Fibroblast of skin of back (primary cell): Measurements from ENCODE around the gene MAN2A1. TPM values are rescaled to one million over a fixed set of nuclear protein-coding genes. Genes with fewer than 3 reads are reported as not detected.

Experiments used
- DNase-seq: peaks from one replicate; pipeline ENCODE4 v3.0.0-alpha.2; 2013
- polyA plus RNA-seq, 2 experiments: library from polyadenylated mRNA; unstranded; fragments of 120-200 nt; gene quantifications; one replicate each; pipeline ENCODE4 v1.2.1, GENCODE V29; 2013; ENCODE audit not compliant: insufficient read length in 2 of 2

MAN2A1 gene
- polyA plus RNA-seq (2013, experiment 1 of 2; ENCODE audit: insufficient read length), result 65.4 TPM
- 59.8 TPM for polyA plus RNA-seq (2013, experiment 2 of 2; ENCODE audit: insufficient read length)

DNA sequence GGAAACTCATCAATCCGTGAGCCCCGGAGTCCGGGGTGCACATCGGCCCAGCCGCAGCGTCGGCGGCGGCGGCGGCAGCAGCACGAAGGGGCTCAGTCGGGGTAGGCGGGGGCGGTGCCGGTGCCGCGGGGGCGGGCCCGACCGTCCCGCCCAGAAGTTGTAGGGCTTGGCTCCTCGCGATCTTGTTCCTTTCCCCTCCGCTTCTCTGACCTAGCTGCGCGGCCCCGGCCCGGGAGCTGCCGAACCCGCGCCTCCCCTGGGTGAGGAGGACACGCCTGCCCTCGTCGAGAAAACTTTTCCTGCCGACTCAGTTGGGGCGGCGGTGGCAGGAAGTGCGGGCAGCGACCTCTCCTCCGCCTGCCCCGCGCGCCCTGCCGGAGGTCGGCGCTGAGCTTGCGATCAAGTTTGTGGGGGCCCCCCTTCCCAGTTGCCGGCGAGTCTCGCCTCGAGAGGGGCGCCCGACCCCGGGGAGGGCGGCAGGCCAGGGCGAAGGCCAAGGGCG lies at the start of gene MAN2A1:
TSS of gene MAN2A1 (plus strand) at position 188 of the 502 bp plus-strand sequence. CDS start 491 bp downstream, outside the sequence.
- DNase-seq, result peak; percentile 83

DNA sequence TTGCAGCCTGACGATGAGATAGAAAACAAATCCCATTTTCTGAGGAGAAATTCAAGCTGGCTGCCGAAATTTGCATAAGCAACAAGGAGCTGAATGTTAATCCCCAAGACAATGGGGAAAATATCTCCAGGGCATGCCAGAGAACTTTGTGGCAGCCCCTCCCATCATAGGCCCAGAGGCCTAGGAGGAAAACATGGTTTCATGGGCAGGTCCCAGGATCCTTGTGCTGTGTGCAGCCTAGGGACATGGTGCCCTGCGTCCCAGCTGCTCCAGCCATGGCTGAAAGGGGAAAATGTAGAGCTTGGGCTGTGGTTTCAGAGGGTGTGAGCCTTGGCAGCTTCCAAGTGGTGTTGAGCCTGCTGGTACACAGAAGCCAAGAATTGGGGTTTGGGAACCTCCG lies 48.8 kb upstream of the MAN2A1 start:
- no peak for DNase-seq

DNA sequence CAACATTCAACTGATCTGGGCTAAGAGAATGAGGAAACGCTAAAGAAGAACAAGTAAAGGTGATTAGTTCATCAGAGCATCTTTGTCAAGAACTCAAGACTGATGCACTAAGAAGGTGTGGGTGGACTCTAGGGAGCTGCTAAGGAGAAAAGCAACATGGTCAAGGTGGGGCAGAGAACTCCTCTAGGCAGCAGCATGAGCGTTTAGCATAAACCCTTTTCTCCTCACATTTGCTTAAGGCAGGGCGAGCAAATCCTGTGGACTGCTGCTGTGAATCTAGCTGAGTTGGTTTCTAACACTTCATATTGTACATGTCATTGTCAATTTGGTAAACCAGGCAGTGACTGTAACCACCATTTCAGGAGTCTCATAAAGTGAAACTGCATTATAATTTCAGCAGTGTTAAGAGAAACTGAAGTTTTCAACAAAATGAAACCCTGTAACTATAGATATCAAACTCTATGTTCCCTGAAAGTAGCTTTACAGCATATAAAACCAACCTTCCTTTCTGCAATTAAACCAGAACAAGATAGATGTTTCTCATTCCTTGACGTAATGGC lies 45.9 kb upstream of the MAN2A1 start:
- no peak for DNase-seq

DNA sequence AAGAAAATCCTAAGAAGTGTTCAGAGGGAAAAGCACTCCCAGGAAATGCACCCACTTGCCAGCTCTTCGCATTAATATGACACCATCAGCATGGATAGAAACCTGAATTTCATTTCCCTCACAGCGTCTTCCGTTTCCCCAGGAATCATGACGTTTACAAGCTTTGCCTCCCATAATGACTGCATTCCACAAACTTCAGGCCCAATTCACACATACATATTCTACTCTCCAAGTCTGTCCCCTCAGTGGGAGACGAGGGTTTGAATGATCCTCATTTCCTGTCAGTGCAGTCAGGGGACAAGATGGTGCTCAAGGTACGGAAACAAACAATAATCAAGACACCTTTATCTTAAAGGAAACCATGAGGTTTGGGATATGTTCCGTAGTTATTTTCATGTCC lies 44.9 kb upstream of the MAN2A1 start:
- no peak for DNase-seq

DNA sequence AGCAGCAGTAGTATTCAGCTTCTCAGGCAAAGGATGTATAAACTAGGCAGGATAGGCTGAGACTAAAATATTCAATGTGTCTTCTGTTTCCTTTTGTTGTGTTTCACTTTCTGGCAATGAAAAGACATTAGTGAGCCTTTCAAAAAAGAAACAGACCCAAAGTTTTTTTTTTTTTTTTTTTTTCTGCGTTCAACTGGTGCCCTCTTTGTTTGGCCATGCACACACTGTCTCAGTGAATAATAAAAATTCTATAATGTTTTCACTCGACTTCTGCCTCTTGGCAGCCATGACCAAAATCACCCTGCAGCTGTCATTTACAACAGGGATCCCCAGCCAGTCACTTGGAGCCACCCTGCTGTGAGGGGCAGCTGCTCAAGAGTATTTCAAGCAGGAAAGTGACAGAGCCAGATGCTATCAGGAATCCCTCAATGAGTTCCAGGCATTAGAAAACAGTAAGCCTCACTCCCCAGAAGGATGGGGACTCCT lies 44.0 kb upstream of the MAN2A1 start:
- no peak for DNase-seq

DNA sequence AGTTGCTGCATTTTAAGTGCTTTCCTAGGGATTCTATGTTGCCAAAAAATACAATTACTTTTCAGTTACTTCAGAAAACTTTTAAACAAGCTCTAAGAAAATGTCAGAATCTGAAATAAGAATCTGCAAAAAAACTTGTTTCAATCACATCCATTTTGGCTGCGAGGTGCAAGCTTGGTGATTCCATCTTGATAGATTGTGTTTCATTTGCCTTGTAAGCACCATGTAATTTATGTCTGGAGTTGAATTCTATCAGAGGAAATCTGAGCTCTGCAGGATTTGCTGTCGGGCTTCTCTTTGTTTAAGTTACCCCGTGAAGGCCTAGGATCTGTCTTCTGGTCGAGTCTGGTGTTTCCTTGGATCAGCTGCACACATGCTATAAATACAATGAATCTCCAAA lies 40.4 kb upstream of the MAN2A1 start:
- no peak for DNase-seq

DNA sequence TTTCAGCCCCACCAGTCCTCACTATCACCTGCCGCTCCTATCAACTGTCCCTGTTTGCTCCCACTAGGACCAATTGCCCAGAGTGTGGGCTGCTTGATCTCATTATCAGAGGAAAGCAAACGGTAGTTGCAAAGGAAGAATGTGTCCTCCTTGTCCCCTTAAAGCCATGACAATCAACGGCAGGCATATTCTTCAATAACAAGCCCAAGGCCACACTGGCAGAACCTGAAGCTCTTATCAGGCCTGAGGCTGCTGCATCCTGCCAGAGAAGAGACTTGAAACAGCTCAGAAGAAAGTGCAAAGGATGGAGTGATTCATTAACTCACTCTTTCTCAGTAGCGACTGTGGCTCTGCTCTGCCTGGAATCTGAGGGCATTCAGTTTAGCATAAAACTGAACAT lies 39.2 kb upstream of the MAN2A1 start:
- DNase-seq, result no peak

DNA sequence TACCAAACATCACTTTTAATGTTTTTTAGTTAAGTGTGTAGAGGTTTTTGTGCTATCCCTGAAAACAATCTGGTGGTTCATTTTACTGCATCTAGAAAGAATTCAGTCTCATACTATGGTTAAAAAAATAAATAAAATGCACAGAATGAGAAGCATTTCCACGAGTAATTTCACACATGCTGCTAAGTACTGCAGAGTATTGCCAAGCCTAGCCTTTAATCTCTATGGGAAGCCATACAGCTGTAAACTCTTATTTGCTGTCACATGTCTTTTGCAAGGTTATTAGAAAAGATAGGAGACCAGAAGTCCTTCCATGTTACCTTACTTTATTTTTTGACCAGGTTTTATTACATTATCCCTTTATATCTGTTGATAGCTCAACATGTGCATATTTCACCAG lies 37.6 kb upstream of the MAN2A1 start:
- DNase-seq, result peak; percentile 57

DNA sequence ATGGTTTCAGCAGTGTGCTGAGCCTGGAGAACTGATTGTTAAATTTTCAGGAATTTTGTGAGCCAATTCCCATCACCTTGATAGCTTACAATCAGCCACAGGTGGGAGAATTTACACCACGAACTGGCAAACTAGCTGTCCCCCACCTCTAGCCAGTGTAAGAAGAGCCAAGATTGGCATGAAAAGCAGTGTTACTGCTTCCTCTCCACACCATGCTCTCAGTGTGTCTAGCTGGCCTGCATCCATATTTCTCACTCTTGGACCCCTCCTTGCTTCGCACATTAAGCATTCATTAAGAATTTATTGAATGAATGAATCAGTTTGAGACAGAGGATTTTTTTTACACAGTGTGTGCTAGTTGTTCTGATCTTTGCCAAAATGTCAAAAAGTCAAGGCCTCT lies 36.7 kb upstream of the MAN2A1 start:
- no peak for DNase-seq

DNA sequence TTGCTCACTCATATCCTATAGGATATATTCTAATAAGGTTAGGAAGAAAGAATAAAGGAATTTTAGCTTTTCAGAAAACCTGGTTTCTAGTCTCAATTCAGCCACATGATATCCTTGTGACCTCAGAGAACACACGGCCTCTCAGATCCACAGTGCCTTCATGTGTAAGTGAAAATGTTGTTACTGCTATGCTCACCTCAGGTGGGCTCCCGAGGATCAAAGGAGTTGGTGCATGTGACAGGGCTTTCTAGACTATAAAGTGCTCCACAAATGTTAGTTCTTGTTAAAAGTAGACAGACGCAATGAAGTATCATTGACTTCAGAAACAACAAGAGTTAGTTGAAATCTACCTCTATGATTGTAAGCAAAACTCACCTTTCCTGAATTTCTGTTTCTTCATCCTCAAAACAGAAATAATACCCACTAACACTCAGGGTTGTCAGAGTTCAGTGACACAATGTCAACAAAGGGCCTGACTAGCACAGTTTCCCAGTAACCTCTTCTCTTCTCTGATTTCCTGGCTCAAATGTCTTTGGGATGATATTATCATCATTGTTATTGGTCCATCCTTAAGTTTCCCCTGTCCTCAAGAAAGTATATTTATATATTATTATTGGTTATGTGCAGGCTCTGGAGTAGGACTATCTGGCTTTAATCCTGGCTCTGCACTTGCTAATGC lies 36.0 kb upstream of the MAN2A1 start:
- no peak for DNase-seq

DNA sequence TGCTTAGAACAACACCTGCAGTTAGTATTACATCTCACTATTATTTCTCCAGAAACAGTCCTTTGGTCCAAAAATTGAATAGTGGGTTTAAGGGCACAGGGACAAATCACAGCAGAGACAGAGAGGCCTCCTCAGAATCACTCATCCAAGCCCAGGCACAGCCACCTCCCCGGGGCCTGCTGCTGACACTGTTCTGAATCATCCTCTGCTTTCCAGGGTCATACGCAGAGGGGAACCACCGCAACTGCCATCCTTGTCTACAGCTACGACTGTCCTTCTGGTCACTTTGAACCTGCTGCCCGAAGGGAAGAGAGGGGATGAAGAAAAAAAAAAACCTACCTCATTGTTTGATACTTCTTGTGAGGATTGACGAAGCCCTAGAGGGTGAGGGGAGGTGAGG lies 35.3 kb upstream of the MAN2A1 start:
- peak; percentile 63 for DNase-seq

DNA sequence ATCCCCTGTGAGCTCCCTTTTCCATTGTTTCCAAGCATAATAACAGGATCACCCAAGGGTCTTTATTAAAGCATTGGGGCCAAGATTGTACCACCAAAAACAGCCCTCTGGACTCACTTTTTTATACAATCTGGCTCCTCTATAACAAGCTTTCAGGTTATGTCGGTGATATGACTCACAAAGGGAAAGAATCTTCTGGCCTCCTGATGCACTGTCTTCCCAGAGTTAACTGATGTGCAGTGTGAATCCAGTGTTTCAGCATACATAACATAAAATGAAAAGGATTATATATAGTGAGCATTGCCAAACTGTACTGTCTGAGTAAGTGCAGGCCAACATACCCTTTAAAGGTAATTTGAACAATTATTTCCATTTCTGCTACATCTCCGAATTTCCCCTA lies 33.9 kb upstream of the MAN2A1 start:
- DNase-seq, result peak; percentile 16

DNA sequence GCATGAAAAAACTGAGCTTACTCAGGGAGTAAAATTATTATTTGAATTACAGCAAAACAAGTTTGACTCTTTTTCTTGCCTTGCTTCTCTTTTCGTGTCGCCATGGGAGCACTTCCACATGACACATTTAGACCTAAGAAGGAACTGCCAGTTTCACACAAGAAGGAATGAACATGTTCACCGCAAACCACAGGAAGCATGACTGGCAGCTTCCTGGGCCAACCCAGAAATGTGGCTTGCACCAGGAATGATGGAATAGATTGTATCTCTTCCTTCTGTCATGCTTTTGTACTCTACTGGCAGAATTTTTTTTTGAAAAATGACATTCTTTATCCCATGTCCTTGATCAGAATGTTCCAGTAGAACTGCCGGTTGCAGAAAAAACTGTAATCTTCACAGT lies 32.9 kb upstream of the MAN2A1 start:
- peak; percentile 98 for DNase-seq

DNA sequence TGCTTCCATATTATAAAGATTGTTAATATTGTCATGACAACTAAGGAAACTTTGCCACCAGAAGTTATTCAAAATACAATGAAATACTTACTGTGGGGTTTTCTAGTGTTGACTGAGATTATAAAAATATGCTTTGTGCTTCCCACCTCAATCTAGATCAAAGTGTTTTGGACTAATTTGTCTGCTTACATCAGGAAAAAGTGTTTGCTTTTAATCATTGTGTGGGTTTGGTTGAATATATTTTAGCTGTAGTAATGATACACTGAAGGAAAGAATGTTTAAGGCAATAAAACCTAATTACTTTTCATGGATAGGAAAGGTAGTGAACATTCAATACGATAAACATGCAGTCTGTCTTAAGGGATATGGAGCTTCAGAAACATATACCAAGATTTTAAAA lies 29.8 kb upstream of the MAN2A1 start:
- no peak for DNase-seq

DNA sequence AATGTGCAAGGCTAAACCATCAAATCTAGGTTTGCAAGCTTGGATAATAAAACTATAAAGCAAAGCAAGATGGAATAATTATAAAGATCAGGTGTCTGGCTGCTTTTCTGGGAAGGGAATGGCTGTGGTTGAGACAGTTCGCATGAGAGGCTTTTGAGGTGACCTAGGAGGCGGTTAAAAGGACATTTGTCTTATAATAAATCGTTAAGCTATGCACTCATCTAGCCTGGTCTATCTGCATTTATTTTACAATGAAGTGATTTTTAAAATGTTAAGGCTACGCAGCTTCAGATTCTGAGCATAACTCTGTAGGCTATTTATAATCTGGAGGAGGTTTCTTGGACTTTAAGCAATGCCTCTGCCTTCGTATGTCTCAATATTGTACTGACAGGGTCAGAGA lies 29.4 kb upstream of the MAN2A1 start:
- DNase-seq, result no peak

DNA sequence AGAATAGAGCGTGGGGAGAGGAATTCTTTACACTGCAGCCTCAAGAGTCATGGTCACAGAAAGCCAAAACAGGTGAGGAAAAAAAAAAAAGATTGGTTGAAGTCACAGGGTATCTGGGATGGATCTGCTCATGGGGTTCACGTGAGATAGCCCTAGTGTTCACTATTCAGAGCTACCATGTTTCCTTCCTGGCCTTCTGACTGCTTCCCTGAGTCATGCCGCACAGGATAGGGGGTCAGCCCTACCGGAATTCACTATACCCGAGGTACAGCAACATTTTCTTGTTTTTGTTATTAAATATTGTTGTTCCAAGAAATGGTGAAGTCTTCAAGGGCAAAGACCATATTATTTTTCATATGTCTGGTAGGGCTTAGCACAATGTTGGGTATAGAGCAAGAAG lies 21.5 kb upstream of the MAN2A1 start:
- DNase-seq, result no peak

DNA sequence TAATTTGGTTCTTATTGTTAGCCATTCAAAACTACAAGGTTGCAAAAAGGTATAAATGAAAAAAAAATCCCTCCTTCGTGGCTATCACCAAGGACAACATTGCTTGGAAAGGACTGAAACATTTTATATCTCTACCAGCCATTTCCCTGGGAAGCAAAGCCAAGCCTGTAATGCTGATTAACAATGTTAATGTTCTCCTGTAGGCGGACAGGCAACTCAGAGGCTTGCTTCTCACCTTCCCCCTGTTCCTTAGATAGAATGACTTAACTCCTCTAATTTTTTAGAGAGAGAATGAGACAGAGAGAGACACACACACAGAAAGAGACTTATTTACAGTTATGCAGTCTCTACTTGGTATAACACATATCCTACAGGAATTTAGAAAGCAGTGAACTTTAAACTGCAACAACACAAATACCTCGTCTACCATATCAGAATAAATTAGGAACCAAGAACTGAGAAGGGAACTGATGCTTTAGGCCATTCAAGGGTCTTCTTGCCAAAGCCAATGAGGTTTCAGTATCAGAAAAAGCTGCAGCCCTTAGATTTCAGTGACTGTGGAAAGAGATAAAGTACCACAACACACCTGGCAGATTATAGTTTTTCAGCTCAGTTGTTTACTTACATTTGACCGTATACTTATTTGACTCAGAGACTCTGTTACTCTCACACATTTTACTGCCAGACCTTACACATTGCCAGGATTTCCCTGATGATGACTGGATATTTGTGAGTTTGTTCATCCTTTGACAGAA lies 20.9 kb upstream of the MAN2A1 start:
- DNase-seq, result no peak

DNA sequence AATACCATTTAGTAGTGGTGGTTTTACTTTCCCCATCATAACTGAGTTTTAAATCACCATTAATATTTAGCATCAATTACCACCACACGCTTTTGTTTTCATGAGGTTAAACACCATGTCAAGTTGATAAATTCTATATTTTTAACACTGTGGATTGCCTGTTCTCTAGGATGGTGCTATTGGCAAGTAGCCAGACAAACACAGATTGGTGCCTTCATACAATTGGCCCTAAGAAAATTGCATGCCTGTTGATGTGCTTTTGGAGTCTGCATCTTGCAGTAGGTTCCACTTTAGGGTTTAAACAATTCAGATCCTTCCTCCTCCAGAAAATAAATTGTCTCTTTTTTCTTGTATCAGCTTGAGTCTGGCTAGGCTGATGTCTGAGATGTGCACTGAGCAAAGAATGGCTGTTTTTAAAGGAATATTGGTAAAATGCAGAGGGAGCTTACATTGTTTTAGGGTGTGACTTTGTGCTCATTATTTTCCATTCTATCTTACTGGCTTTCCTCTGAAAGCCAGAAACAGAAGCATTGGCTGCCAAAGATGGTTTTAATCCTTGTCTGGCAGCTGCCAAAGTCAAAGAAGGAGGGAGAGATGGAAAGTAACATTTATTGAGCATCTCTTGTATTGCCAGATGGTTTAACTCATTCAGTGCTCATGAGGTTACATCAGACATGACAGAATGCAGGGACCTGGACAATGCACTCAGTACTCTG lies 19.6 kb upstream of the MAN2A1 start:
- DNase-seq, result no peak

DNA sequence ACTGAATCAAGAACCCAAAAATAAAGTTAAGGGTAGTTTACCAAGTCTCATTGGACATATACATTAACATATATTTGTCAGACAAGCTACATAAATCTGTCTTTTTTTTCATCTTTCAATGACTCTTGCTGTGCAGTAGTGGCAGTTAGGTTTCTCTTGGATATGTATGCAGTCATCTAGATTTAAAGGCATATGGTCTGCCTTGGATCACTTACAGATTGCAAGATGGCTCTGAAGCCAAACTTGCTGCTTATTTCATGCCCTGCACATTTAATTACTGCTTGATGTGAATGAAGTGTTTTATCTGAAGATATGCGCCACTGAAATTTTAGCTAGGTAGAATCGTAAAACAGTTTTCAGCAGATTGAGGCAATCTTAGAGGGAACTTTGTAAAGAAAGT lies 18.6 kb upstream of the MAN2A1 start:
- no peak for DNase-seq

DNA sequence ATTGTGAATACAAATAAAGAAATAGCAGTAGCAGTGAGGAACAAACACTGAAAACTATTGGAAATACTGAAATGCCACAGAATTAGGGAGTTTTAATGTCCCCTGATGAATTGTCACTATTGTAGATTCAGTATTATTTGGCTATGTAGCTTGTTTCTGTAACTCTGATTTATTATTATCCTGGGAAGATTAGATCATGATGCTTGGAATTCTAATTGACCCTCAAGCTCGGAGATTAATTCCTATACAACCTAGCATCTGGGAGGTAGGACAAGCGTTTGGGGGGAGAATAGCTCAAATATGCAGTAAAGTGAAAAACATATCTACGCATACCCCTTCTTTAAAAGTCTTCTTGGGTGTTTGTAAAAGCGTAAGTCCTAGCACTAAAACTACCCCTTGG lies 15.1 kb upstream of the MAN2A1 start:
- no peak for DNase-seq

DNA sequence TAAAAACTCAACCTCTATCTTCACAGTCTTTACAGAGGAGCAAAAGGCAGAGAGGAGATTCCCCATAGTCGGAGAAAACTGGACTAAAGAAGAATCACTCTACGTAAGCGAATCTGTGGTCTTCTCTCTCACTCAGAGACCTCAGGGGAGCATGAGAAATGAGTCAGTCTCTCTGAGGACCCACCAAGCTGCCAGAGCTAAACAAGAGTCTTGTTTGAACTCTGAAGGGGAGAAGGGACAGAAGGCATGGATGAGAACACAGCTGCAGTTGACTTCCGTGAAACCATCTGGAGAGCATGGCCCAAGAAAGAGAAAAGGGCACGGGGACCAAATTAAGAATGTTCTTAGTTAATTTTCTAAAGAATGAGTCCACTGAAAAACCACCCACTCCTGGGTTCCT lies 12.8 kb upstream of the MAN2A1 start:
- peak; percentile 62 for DNase-seq

DNA sequence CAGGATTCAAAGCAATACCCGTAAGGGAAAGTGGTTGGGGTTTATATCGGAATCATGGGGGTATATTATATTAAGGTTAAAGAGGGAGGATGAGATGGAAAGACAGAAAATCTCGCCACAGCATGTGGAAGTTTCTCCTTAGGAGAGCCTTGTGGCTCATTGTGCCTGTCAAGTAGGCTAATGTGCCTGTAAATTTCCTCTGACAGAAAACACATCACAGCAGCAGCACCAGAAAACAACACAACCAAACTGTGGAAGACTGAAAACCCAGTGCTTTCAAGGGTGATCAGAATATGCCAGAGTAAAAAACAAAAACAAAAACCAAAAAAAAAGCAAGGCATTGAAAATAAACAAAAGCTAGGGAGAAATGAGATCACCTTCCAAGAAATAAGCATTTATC lies 11.3 kb upstream of the MAN2A1 start:
- DNase-seq, result no peak

DNA sequence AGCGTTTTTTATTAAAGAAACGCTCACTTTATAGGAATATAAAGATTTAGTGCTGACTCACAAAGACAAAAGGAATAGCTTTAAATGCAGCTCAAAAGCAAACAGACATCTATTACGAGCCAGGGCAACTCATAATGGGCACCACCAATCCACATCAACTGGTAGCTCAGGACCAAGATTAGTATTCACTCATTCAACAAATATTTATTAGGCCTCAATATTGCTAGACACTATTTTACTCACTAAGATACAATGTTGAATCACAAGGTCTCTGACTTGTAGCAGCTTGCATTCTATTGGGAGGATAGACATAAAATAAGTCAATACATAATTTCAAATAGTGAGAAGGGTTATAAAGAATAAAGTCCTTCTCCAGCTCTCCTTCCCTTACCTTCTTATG lies 8.0 kb upstream of the MAN2A1 start:
- no peak for DNase-seq
